GM21717 (cell line): Measurements from ENCODE around the gene CAMSAP1.

Source experiments
- ATAC-seq: cut with Tn5 transposase; IDR thresholded peaks from one replicate; pipeline ENCODE4 v1.9.1; 2021; ENCODE audit warnings: mild to moderate bottlenecking, moderate library complexity; ENCODE audit not compliant: unreplicated experiment

Gene CAMSAP1

DNA sequence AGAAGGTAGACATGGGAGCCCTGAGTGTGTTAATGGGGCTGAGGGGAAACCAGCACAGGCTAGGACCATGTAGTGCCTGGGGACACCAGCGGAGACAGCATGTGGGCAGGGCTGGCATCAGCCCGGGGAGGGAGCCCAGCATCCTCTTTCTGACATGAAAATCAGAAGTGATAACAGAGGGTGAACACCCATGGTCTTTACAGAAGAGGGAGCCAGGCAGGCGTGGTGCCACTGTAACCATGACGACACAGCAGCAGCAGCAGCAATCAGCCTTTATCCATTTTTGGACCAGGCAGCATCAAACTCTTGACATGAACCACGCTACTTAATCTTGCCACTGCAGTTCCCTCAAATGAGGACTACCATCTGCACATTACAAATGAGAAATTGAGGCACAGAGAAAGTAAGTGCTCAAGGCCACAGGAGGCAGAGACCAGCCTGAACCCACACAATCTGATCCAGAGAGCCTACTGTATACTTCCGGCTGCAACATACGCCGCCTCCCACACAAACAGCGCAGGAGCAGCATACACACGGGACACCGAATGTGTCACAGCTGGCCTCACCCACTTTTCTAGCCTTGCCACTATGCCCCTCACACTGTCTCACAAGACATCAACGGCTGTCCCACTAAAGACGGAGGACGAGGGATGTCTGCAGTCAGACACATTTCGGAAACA lies 23.8 kb downstream of the CAMSAP1 start:
- ATAC-seq: no peak

DNA sequence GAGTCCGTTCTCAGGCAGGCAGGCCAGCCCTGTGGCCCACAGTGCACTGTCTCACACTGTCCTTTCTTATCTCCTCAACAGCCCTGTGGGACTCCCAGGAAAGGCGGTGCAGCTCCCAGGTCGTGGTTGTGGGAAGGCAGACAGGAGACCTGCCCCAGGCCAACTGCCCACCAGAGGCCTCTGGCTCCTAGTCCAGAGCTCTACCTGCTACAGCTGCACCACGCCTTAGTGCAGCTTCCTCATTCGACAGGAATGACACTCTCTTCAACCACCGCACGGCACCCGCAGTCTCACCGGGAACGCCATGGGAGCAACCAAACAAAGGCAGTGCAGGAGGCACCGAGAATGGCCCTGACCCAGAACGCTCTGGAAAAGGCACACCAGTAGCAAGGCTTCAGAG lies 25.3 kb downstream of the CAMSAP1 start:
- no peak for ATAC-seq

DNA sequence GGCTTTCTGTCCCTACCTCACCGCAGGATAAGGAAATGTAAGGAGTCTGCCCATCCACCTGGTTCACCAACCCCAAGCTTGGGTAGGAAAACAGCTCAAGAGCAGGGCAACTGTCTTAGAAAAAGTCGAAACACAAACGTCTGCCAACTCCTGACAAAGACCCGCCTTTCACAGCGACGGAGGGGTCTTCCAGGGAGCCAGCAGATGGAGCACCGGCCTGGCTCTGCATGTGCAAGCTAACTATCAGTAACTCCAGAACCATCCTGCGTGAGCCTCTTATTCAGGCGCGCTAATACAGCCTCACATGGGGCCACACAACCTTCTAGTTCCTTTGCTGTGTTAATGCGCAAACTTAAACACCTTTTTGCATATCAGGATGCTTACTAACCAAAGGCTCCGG lies 26.9 kb downstream of the CAMSAP1 start:
- no peak for ATAC-seq

DNA sequence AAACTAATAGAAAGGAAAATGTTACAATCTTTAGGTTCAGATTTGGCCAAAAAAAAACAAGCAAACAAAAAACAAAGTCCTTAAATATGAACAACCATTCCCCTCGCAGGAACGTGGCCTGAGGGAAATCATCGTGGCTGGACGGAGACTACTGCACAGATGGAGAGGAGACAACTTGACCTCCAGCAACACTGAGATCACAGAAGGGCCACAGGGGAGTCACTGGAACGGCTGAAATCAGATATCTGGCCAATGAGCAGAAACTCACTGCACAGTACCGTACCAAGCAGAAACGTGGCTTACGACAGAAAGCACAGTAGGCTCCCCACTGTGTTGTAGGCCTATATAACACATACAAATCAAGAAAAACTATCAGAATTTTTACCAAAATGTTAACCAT lies 27.7 kb downstream of the CAMSAP1 start:
- no peak for ATAC-seq

DNA sequence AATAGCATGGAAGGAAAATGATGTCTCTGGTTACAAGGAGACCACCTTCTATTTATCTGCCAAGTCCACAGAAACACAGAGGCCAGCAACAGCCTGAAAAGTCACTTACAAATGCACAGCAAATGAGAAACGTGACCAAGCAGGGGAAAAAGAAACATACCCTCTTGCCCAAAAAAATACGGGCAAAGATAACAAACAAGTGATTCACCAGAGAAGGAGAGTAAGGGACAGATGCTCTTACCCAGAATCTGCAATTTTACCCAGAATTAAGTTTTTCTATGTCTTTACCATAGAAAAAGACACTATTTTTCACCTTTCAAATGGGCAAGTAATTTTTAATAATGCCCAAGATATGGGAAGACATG lies 28.1 kb downstream of the CAMSAP1 start:
- no peak for ATAC-seq

DNA sequence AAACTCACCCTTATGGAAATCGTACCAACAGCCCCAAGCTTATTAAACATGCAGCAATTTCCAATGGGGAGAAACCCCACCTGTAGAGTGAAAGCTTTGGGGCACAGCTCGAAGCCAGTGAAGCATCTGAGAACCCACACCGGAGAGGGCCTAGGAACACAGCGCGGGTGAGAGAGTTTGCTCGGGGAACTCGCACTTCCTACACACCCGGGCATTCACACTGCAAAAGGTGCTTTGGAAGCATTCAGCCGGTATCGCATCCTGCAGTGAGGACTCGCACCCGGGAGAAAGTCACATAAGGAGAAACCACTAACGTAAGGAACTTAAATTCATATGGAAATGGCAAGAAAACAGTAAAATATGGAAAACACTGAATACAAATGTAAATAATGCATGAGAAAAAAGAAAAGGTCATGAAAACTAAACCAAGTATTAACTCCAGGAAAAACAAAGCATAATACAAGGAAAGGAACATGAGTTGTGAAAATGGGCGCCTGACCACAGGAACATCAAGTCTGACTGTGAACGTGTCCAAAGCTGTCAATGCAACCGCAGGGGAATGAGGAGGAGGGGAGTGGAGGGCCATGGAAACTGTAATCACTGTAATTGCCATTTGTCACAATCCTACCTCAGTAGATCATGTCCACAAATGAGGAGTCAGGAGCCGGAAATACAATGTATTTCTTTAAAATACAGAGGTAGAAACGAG lies 28.7 kb downstream of the CAMSAP1 start:
- ATAC-seq: no peak

DNA sequence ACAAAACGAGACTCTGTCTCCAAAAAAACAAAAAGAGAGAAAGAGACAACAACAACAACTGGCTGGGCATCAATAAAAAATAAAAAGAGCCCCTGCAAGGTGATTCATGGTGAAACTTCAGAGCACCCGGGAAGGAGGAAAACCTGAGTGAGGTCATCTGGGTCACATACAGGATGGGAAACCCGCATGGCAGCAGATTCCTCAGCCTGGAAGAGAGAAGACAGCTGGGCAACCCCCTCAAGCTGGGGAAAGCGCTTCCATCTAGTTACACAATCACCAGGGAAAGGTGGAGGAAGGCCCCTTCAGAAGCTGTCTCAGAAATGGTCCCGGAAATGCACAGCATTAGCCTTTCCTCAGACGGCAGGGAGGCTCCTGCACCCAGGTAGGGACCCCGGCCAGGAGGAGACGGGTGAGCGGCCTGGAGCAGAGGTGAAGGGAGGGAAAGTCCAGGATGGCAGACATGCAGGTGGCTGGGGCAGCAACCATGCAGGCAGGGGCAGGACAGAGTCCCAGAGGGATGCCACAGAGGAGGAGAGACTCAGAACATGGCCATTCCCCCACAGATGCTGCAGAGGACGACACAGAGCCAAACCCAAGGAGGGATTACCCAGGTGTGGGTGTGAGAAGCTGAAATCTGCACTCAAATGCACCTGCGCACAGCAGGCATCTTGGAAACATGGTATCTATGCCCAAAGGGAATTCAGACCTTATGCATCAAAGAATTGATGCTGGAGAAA lies 29.4 kb downstream of the CAMSAP1 start:
- no peak for ATAC-seq

DNA sequence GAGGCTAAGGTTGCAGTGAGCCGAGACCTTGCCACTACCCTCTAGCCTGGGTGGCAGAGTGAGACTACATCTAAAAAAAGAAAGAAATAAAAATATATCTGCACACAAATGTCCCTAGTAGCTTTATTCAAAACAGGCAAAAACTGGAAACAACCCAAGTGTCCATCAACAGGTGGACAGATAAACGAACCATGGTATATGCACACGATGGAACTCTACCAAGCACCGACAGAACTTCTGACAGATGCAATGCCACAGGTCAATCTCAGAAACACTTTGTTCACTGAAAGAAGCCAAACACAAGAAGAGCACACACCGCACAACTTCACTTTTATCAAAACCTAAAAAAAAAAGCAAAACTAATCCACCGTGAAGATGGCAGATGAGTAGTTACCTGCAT lies 30.4 kb downstream of the CAMSAP1 start:
- no peak for ATAC-seq

DNA sequence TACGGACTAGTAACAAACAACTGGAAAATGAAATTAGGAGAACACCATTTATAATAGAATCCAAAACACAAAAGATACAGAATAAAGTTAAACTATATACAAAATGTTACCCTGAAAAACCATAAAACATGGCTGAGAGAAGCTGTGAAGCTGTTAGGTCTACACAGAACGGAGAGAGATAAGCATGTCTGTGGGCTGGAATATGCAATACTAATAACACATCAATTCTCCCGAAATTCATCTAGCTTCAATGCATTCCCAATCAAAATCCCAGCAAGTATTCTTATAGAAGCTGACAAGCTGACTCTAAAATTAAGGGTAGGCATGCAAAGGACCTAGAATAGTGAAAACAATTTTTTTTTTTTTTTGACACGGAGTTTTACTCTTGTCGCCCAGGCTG lies 32.5 kb downstream of the CAMSAP1 start:
- ATAC-seq: no peak

DNA sequence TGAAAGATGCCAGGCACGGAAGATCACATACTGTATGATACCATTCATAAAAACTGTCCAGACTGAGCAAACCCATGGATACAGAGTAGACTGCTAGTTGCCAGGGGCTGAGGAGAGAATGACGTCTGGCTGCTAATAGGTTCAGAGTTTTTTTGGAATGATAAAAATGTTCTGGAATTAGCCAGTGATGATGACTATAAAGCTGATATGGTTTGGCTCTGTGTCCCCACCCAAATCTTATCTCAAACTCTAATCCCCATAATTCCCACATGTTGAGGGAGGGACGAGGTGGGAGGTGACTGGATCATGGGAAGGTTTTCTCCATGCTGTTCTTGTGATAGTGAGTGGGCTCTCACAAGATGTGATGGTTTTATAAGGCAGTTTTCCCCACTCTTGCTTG lies 37.4 kb downstream of the CAMSAP1 start:
- no peak for ATAC-seq

DNA sequence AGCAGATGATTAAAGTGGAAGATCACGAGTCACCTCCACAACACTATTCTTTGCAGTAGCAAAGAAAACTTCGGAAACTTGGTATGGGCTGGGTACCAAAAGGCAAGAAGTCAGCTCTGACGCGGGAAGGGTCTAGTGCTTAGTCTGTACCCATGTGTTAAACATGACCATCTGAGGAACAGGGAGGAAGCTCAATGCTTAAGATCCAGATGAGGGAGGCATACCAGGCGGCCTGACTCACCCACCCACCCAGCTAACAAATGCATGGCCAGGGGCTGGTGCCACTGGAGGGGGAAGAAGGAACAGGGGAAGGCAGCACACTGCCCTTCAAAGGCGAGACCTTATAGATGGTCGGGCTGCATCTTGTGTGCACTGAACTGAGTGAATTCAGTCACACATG lies 41.8 kb downstream of the CAMSAP1 start:
- ATAC-seq: no peak

DNA sequence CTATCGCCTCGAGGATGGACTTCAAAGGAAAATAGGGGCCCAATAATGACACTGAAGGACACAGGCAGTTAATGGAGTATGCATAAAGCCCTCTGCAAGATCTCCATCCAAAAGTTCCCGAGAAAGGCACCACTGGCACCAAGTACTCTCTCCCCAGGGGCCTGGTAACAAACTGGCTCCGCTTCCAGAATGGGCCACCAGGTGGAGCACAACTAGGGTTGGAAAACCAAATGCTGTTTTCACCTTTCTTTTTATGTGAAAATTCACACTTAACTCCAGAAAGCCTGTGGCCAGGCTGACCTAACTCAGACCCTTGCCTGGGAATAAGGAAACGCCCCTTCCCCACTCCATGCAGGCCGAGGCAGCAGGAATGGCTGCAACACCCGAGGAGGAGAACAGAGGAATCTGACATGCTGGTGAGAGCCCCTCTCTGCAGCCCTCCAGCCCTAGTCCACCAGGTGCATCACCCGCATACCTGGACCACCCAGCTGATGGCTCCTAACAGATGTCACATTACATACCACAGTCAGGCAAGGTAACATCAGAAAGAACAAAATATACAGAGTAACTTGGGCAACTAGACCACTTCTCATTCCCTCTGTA lies 42.8 kb downstream of the CAMSAP1 start:
- ATAC-seq: no peak

DNA sequence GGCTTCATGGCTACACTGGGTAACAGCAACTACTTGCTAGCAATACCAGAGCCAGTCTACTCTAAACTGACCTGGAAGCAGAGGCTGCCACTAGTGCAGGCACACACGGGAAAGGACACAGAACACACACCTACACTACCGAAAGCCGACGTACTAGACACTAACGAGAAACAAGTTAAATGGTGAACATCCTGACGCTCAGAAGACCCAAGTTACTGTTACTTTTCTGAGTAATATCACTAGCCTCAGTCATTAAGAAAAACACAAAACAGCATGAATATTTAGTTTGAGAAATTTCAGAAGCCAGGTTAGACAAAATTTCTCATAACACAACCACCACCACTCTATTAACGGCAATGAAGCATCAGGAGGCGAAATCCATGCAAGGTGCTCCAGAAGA lies 44.5 kb downstream of the CAMSAP1 start:
- ATAC-seq: no peak

DNA sequence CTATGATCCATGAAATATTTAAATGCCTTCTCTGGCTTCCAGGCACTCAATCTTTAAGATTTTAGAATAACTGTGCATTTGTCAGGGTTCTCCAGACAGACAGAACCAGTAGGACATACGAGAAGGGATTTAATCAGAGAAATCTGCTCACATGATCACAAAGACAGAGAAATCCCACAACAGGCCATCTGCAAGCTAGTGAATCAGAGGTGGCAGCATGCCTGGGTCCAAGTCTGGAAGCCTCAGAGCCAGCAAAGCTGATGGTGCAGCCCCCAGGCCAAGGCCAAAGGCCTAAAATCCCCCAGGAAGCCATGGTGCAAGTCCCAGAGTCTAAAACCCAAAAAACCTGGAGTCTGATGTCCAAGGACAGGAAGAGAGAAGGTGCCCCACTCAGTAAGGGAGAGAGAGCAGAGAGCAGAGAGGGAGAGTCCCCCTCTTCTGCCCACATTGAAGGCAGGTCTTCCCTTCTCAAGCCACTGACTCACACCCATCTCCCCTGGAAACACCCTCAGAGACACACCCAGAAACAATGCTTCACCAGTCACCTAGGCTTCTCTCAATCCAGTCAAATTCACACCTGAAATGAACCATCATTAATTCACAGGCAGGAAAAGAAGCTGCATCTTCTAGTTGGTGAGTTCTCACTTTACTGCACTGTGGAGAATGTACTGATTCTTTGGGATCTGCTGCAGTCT lies 48.7 kb downstream of the CAMSAP1 start:
- ATAC-seq: no peak

DNA sequence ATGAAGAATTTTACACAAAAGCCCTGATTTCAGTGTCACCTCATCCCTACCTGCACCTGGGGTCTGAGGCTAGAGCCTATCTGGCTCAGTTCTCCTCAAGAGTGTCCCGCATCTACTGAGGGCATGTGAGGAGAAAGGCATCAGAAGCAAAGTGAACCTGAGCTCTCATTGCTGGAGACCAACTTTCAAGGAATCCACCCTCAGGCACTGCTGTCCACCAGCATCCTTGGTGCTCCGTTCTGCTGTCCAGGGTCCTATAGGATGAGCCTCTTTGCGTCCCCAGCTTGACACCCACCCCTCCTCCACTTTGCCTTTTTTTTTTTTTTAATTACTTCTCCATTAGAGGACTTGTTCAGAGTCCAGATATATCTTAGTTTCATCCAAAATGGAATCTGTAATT lies 49.5 kb downstream of the CAMSAP1 start:
- no peak for ATAC-seq

DNA sequence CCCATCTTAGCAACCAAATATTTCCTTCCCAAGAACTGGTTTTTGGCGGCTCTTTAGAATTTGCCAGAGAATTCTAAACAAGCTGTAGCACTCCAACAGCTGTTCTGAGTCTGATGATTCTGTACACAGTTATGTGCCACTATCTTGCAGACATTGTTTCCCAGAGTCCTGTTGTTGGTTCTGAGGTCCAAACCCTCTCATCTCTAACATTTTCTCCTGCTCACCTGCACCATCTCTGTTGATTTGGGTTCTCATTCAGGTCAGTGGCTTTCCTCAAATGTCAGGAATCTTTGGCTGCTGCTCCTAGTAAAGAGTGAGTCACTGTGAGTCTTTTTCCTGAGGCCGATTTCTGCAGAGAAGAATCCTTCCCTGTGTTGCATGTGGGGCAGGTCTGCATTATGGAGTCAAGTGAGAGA lies 50.0 kb downstream of the CAMSAP1 start:
- no peak for ATAC-seq

DNA sequence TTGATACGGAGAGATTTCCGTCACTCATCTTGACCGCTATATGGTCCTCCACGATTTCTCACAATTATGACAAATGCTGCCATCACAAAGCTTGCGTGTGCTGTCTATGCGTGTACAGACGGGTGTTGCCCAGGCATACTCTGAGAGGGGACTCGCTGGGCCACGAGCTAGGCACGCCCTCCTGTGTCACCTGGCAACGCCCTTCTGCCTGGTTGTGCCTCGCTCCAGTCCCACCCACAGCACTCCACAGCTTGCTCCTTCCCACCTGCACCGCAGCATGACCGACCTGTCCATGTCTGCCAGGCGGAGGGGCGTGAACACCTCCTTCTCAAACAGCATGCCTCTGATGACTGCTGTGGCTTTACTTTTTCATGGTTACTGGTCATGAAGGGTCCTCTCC lies 55.6 kb downstream of the CAMSAP1 start:
- no peak for ATAC-seq

DNA sequence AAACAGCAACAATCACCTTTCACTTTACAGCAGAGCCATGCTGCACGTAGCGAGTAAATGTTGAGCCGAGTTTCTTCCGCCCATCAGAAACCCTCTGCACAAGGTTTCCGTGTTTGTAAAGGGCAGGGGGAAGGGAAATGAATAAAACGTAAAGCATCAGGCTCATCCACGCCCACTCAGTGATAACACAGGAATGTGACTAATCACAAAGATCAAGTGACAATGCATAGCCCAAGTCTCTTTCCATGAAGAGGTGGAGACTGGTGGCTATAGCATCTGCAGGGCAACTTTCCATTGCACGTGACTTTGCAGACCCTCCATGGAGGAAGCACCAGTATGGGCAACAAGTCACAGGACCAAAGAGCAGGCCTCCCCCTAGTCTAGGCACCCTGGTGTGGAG lies 56.6 kb downstream of the CAMSAP1 start:
- no peak for ATAC-seq

DNA sequence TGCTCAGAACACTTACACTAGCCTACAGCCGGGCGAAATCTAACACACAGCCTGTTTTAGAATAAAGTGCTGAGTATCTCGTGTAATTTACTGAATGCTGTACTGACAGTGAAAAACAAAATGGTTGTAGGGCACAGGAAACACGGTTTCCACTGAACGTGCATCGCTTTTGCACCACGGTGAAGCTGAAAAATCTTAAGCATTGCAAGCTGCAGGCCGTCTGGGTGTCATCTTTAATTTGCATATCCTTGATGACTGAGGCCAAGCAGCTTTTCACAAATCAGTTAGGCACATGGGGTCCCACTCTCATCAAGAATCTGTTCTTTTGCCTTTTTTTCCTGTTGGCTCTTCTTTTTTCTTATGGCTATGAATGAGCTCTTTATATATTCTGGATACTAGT lies 58.2 kb downstream of the CAMSAP1 start:
- ATAC-seq: no peak

DNA sequence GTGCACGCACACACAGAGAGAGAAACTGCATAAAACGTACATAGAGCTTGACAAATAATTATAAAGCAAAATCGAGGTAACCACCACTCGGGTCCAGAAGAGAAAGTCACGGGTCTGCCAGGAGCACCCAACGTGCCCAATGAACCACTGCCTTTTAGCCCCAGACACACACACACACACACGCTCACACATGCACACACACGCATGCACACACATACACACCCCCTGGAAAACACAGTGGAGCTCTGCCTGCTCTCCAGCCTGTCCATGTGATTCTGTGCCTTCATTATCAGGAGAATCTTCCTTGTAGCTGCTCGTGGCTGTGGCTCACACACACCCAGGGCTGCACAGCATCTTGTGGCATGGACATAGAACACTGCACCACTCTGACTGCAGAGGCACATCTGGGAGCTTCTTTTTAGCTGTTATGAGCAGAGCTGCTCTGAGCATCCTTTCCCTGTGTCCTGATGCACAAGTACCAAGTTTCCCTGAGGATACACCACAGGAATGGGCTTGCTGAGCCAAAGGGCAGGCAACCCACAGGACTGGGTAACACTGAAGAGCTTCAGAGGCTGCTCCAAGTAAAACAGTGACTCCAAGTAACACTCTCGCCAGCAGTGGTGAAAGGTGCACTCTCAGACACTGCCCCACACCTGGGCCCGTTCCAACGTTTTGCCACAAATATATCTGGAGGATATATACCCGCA lies 58.9 kb downstream of the CAMSAP1 start:
- no peak for ATAC-seq

DNA sequence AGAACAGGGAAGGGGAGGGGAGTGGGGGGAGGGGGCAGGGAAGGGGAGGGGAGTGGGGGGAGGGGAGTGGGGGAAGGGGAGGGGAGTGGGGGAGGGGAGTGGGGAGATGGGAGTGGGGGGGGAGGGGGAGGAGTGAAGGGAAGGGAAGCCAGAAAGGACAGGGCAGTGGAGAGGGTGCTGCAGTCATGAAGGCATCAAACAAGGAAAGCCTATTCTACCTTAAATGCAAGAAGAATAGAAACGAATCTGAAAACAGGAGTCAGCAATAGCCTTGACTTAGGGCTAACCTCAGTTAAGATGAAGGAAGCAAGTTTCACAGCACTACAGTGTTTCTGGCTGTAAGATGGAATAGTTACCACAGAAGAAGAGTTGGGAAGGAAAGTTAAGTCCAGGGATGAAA lies 59.5 kb downstream of the CAMSAP1 start:
- no peak for ATAC-seq
